ENCODE data around the gene DISP1.
A peak's percentile ranks its signal among the peaks of the same experiment; 100 is the strongest.

Gene DISP1, protein sequence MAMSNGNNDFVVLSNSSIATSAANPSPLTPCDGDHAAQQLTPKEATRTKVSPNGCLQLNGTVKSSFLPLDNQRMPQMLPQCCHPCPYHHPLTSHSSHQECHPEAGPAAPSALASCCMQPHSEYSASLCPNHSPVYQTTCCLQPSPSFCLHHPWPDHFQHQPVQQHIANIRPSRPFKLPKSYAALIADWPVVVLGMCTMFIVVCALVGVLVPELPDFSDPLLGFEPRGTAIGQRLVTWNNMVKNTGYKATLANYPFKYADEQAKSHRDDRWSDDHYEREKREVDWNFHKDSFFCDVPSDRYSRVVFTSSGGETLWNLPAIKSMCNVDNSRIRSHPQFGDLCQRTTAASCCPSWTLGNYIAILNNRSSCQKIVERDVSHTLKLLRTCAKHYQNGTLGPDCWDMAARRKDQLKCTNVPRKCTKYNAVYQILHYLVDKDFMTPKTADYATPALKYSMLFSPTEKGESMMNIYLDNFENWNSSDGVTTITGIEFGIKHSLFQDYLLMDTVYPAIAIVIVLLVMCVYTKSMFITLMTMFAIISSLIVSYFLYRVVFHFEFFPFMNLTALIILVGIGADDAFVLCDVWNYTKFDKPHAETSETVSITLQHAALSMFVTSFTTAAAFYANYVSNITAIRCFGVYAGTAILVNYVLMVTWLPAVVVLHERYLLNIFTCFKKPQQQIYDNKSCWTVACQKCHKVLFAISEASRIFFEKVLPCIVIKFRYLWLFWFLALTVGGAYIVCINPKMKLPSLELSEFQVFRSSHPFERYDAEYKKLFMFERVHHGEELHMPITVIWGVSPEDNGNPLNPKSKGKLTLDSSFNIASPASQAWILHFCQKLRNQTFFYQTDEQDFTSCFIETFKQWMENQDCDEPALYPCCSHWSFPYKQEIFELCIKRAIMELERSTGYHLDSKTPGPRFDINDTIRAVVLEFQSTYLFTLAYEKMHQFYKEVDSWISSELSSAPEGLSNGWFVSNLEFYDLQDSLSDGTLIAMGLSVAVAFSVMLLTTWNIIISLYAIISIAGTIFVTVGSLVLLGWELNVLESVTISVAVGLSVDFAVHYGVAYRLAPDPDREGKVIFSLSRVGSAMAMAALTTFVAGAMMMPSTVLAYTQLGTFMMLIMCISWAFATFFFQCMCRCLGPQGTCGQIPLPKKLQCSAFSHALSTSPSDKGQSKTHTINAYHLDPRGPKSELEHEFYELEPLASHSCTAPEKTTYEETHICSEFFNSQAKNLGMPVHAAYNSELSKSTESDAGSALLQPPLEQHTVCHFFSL (N-terminal part only)

DNA sequence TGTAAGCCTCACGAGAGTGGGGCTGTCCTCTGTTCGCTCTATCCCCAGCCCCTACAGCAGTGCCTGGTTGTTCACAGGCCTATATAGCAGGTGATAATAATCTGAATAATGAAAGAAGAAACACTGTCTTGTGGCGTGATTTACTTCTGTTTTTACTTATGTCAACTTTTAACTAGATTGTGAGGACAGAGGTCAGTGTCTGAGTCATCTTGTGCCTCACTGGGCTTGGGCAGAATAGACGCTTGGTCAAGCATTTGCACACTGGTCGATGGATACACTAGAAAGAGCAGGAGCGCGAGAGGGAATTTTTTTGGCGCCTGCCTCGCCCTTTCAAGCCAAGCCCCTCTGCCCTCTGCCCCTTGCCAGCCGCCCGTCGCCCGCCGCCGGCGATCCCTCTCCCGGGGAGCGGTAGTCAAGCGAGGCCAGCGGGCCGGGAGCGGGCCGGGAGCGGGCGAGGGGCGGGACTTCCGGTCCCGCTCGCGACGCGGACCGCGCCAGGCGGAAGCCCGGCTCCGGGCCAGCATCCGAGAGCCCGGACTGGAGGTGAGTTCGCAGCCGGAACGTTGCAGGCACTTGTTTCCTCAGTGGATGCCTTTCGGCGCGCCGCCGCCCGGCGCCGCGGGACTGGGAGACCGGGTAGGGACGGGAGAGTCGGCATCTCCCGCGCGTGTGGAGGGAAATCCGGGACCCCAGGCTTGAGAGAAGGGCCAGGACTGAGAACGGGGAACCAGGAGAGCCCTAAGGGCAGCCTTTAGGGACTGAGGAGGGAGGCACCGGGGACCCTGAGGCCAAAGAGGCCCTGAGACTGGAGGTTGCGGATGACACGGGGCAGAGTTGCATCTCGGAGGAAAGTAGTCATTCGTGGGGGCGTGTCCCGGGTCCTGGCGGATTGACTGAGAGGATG is at the start of gene DISP1:
Gene DISP1, plus strand, starts transcription at position 504 of the 904 bp plus-strand sequence. CDS start 127,785 bp downstream, outside the sequence.
- peak; percentile 79 to 81 for DNase-seq

DNA sequence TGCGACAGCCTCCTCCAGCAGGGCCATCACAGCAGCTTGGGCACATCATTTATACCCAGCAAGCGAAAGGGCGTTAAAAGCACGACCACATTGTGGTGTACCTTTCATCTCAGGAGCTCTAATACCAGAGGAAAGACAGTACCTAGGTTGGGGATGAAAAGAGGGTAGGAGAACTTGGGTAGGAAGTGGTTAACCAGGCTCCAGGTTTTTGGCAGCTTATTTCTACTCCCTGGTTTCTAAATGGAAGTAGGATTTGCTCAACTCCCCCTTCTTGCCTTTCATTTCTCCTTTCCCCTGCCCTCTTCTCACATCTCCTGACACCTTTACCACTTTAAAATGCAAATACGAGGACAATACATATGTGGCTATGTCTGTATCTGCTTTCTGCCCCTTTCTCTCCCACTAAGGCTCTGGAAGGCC is 47.7 kb upstream of the DISP1 start:
- no peak for DNase-seq

DNA sequence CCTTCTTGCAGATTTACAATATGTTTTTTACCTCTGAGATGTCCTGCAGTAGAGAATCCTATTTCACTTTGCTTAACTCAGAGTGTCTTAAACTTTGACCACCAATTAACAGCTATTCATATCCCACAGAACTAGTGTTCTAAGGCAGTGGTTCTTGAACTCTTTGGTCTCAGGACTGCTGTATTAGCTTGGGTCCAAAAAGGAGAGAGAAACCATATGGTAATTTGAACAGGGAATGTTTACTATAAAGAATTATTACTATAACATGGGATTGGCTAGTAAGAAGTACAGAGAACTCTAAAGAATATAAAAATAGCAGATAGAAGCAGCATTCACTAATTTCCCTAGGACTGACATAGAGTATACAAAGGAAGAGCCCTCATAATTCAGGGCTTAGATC is 46.2 kb upstream of the DISP1 start:
- DNase-seq, result no peak

DNA sequence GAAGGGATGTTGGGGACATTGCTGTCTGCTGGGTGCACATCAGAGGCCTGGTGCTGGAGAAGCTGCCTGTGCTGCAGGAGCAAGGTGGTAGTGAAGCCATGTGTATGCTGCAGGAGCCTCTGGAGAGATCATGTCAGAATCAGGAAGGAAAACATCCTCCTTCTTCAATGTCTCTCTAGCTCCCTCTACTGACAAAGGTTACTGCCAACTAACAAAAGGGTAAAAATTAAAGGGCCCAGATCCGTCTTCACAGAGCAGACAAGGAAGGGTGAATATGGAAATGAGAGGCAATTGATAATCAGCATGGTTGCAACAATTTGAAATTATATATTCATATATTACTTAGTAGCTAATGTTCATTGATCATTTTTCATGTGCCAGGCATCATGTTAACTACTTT is 45.7 kb upstream of the DISP1 start:
- DNase-seq, result no peak

DNA sequence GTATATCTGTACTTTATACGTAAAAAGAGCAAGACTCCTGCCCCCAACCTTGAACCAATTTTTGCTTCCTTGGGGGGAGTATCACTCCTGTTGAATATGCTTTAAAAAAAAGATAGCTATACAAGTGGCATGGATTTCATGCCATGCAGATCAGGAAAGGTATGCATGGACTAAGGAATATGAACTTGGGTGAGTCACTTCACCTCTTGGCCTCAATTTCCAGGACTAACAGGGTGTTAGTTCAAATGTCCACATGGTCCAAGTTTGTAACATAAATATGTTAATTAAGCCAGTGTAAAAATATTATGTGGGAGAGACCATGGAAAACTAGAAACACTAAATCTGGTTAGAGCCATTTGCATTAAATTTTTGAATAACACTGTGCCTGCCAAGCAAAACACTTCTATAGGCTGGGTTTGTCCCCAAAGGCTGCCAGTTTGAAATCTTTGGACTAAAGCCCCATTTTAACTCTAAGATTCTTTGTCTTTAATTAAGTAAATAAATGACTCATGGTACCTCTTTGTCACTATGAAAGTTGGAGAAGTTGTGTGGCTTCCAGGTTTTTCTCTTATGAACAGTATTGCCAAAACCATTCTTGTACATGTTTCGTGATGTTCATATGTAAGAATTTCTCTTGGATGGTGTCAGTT is 44.7 kb upstream of the DISP1 start:
- no peak for DNase-seq

DNA sequence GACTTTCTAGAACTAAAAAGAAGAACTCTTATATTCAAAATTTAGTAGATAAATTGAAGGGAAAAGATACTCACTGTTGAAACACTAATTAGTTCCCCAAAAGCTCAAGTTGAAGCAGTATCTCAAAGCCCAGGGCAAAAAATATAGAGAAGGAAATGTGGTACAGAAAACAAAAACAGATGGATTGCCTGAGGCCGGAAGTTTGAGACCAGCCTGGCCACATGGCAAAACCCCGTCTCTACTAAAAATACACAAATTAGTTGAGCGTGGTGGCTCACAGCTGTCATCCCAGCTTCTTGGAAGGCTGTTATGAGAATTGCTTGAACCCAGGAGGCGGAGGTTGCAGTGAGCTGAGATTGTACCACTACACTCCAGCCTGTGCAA is 41.9 kb upstream of the DISP1 start:
- DNase-seq, result no peak

DNA sequence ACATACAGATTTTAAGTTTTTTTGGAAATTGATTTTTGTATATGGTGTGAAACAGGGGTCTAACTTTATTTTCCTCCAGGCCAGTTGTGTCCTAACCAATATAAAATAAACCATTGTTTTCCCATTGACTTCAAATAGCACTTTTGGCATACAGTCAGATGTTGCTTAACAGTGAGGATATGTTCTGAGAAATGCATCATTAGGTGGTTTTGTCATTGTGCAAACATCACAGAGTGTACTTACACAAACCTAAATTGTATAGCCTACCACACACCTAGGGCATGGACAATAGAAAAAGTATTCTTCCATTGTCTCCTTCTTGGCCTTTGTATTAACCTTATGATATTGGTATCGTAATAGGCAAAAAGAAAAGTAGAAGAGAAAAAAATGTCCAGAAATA is 37.4 kb upstream of the DISP1 start:
- DNase-seq, result no peak

DNA sequence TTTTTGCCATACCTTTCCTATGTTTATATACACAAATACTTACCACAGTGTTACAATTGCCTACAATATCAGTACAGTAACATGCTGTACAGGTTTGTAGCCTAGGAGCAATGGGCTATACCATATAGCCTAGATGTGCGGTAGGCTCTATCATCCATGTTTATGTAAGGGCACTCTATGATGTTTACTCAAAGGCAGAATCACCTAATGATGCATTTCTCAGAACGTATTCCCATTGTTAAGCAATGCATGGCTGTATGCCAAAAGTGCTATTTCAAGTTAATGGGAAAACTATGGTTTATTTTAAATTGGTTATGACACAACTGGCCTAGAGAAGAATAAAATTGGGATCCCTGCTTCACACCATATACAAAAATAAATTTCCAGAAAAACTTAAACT is 36.9 kb upstream of the DISP1 start:
- no peak for DNase-seq

DNA sequence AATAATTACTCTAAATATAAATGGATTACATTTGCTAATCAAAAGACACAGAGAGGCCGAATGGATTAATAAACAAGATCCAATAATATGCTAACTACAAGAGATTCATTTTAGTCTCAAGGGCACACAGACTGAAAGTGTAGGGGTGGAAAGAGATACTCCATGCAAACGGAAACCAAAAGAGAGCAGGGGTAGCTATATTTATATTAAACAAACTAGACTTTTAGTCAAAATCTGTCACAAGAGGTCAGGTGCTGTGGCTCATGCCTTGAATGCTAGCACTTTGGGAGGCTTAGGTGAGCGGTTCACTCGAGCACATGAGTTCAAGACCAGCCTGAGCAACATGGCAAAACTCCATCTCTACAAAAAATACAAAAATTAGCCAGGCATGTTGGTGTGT is 33.6 kb upstream of the DISP1 start:
- DNase-seq, result no peak

DNA sequence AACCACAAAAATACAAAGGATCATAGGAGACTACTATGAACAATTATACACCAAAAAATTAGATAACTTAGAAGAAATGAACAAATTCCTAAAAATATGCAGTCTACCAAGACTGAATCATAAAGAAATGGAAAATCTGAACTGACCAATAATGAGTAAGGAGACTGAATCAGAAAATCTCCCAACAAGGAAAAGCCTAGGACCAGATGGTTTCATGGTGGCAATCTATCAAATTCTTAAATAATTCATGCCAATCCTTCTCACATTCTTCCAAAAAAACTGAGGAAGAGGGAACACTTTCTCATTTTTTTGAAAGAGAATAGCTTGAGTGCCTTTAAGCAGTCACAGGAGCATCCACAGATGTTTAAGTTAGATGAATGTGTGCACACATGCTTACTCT is 31.8 kb upstream of the DISP1 start:
- DNase-seq, result no peak

DNA sequence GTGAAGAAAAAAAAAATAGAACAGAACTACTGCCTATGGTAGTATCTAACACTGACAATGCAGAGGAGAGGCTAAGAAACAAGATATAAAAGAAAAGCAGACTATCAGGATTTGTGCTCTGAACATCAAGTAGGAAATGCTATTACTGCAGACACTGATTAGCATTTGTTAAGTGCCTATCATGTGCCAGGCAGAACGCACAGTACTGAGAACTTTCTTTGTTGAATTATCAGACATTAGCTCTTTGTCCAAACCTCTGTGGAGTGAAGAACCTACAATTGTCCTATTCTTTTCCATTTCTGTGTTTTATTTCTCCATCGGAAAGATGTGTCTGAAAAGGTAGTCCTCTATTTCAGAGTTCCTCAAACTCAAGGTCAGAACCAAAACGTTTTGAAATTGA is 30.5 kb upstream of the DISP1 start:
- no peak for DNase-seq

DNA sequence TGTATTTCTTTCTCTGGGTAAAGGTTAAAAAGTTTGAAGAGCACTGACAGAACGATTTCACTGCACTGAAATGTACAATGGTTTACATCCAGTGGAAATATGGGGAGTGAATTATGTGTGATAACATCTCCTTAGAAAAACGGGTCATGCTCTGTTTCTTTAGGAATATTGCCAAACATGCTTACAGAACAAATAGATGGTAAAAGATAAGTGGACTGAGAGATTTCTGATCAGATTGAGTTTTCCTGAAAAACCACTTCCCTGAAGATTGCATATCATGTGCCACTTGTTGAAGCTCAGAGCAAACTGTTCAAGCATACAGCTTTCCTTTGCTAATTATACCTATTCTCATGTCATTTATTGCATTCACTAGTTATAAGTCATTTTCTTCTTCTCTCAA is 29.9 kb upstream of the DISP1 start:
- no peak for DNase-seq

DNA sequence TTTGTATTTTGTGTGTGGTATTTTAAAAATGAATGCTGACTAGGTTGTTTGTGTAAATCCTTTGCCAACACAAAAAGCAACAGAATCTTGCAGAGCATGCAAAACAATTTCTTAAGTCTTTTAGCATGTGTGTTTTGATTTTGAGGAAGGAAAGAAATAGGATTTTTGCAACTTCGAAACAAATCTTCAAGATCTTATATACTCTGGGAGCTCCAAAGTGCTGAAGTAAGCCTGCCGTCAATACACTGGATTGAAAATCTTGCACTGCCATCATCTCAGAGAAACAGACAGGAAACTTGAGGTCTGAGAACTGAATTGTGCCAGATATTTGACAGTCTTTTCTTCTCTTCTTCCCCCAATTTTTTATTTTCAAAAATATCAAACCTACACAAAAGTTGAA is 29.3 kb upstream of the DISP1 start:
- DNase-seq, result no peak

DNA sequence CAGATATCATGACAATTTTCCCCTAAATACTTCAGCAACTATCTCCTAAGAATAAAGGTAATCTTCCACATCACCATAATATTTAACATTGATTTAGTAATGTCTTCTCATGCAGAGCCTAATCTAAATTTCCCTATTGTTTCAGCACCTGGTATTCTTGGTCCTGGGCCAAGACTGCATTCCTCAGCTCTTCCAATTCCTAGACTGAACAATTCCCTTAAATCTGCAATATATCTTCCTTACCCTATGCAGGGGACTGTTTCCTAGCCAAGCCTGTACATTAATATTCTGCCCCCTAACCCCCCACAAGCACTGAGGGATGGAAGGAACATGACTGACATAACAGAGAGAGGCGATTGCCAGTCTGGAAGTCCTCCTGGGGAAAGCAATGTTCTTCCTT is 28.7 kb upstream of the DISP1 start:
- no peak for DNase-seq

DNA sequence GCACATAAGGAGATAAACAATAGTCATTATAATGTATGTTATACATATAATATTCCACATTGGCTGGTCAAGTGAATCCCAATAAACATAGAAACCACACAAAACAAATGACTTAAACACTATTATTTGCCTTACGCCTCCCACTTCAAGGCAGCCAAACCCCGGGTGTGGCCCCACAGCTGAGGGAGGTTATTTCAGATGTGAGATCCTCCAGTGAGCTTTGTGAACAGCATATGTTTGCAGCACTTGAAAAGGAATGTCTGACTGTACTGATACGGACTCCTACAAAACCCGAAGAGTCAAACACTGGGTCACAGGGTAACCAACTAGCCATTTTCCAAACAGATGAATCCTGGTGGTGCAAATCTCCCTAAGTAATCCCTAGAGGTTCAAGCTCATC is 27.1 kb upstream of the DISP1 start:
- DNase-seq, result no peak

DNA sequence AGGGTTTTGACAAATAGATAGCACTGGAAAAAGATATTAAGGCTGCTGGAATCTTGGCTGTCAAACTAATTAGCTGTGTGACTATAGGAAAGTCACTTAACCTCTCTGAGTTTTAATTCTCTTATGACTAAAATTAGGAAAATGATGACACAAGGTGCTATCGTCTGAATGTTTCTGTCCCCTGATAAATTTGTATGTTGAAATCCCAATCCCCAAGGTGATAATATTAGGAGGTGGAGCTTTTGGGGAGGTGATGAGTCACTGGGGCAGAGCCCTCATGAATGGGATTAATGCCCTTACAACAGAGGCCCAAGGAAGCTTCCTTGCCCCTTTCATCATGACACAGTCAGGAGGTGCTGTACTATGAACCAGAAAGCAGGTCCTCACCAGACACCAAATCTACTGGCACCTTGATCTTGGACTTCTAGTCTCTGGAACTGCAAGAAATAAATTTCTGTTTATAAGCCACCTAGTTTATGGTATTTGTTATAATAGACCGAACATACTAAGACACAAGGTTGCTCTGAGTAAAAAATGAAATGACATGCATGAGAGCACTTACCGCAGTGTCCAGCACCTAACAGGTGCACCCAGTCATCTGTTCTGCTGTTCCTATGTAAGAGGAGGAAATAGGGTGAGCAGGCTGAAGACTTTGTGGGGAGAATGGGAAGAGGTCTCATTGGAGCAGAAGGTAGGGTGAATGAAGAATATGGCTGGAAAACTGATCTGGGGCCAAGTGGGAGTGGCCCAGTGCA is 26.3 kb upstream of the DISP1 start:
- no peak for DNase-seq

DNA sequence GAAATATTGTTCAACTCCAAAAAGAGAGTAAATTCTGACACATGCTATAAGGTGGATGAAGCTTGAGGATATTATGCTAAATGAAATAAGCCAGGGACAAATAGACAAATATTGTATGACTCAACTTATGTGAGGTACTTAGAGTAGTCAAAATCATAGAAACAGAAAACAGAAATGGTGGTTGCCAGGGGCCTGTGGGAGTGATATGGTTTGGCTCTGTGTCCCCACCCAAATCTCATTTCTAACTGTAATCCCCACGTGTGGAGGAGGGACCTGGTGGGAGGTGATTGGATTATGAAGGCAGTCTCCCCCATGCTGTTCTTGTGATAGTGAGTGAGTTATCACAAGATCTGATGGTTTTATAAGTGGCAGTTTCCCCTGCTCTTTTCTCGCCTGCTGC is 24.7 kb upstream of the DISP1 start:
- DNase-seq, result no peak

DNA sequence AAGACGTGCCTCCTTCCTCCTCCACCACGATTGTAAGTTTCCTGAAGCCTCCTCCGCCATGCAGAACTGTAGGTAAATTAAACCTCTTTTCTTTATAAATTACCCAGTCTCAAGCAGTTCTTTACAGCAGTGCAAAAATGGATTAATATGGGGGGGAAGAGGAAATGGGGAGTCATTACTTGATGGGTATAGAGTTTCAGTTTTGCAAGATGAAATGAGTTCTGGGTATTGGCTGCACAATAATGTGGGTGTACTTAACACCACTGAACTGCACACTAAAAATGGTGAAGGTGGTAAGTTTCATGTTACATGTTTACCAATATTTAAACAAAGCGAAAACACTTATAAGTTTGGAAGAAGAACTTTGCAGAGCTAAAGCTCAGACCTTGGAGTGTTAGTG is 24.3 kb upstream of the DISP1 start:
- DNase-seq, result no peak

DNA sequence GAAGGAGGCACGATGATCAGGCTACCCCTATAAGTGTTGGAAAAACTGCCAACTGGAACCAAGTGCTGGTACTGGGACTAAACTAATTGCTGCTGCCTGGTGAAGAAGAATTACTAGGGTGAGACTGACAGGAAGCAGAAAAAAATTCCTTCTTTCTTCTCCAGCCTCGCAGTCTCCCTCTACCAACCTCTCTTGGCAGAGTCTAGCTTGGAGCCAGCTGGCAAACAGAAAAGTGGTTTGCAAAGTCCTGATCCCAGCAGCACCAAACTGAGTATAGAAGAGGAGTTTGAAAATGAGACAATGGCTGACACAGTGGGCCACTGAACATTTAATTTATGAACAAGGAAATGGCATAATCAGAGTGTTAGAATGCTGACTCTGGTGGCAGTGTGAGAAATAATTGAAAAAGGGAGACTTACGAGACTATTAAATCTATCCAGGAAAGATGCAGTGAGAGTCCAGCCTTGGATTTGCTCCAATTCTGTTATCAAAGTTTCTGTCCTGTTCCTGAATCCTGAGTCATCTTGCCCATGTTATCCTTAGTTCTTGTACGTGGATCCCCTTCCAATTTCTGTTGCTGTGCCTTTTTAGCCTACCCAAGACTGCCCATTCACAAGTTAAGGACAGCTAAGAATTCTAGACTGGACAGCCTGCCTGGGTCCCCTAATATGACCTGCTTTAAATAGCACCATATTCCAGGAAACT is 23.7 kb upstream of the DISP1 start:
- no peak for DNase-seq

DNA sequence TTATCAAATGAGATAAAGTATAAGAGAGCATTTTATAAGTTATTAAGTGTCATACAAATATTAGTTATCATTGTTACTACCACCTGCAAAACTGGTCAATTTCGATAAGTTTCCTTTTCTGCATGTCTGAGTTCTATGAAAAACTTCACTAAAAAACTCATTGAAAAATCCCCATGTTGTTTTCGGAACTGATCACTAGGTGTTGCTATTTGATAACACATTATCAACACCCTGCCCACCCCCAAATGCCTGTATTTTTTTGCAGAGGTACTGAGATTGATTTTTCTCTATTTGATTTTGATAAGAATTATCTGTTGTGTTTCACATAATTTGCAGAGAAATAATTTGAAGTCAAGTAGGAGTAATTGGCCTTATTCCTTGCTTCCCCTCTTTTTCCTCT is 22.1 kb upstream of the DISP1 start:
- no peak for DNase-seq

Measured in stimulated activated CD4-positive, alpha-beta T cell treated with anti-CD3 and anti-CD28 coated beads, Interleukin-2, amount 100 ng/mL, for 24 hours (primary cell).